PFSK-1 (cell line): Measurements from ENCODE around the gene BDH1. TPM values are rescaled to one million over a fixed set of nuclear protein-coding genes. Genes with fewer than 3 reads are reported as not detected.

Experiments used
- FOXP2 ChIP-seq: optimal IDR thresholded peaks from 2 replicates; pipeline ENCODE3; 2011; ENCODE audit warnings: borderline replicate concordance, control low read depth, inconsistent platforms; ENCODE audit not compliant: insufficient read depth; ENCODE audit errors: extremely low read length, extremely low read depth
- POLR2AphosphoS5 ChIP-seq: IDR thresholded peaks from 2 replicates; pipeline ENCODE4 v1.6.1; 2012; ENCODE audit warnings: low read depth, mild to moderate bottlenecking, control low read depth, low read length, moderate library complexity
- REST ChIP-seq, 2 experiments: IDR thresholded peaks; 2 replicates each; pipeline versions ENCODE4 v1.6.1 to v1.8.0; 2011 to 2012; ENCODE audit warnings: low read depth in 2 of 2, low read length in 2 of 2, control low read depth in 1 of 2, inconsistent platforms in 1 of 2, mild to moderate bottlenecking in 1 of 2, moderate library complexity in 1 of 2; ENCODE audit not compliant: insufficient read depth in 1 of 2
- SIN3A ChIP-seq: IDR thresholded peaks from 2 replicates; pipeline ENCODE4 v1.6.1; 2012; ENCODE audit warnings: mild to moderate bottlenecking, low read length, moderate library complexity, borderline replicate concordance; ENCODE audit not compliant: insufficient read depth
- TAF1 ChIP-seq: IDR thresholded peaks from 2 replicates; pipeline ENCODE4 v1.6.1; 2012; ENCODE audit warnings: low read length, control low read depth, borderline replicate concordance; ENCODE audit not compliant: insufficient read depth
- polyA plus RNA-seq: library from polyadenylated mRNA; unstranded; fragments of >200 nt; gene quantifications from one replicate; pipeline ENCODE4 v1.2.1, GENCODE V29; 2012; ENCODE audit warnings: low read depth, missing spikeins; ENCODE audit not compliant: insufficient read length

The BDH1 gene
- not detected for polyA plus RNA-seq

GRCh38 chr3:197555281-197556261, at the start of gene BDH1:
BDH1 (minus strand) TSS chr3:197555968; CDS start chr3:197546443, 9,525 bp downstream.
- TF ChIP-seq POLR2AphosphoS5 (no peak), REST (IDR thresholded peaks at IDR 0.05; ENCODE audit: insufficient read depth in 1 of 2, low read depth in 2 of 2, low read length in 2 of 2) (no peak), SIN3A (no peak), TAF1 (no peak), FOXP2 (no peak)

GRCh38 chr3:197603317-197603933, 47.7 kb upstream of the BDH1 start:
- TF ChIP-seq SIN3A (no peak), TAF1 (no peak), POLR2AphosphoS5 (no peak), FOXP2 (no peak), REST (IDR thresholded peaks at IDR 0.05; ENCODE audit: insufficient read depth in 1 of 2, low read depth in 2 of 2, low read length in 2 of 2) (no peak)

GRCh38 chr3:197600796-197601565, 45.2 kb upstream of the BDH1 start:
- TF ChIP-seq FOXP2, result no peak
- no peak for TF ChIP-seq REST (IDR thresholded peaks at IDR 0.05; ENCODE audit: insufficient read depth in 1 of 2, low read depth in 2 of 2, low read length in 2 of 2)
- no peak for TF ChIP-seq SIN3A
- TF ChIP-seq POLR2AphosphoS5, result no peak
- TF ChIP-seq TAF1, result no peak

- TF ChIP-seq TAF1 (no peak), POLR2AphosphoS5 (no peak), FOXP2 (no peak), SIN3A (no peak), REST (IDR thresholded peaks at IDR 0.05; ENCODE audit: insufficient read depth in 1 of 2, low read depth in 2 of 2, low read length in 2 of 2) (no peak)
These were observed 43.5 kb upstream of the BDH1 start for GRCh38 chr3:197599089-197599765.
